Fibroblast of mammary gland (primary cell): ENCODE results near the gene PPFIBP1.

ENCODE experiments used
- DNase-seq: peaks from one replicate; pipeline ENCODE4 v3.0.0-alpha.2; 2010; ENCODE audit warnings: low read depth
- H3K4me3 ChIP-seq: 2 replicates; pipeline ENCODE4 v1.5.1; 2011; ENCODE audit warnings: low read depth, mild to moderate bottlenecking, low read length, moderate library complexity; ENCODE audit not compliant: control insufficient read depth
- TF ChIP-seq, protein P1 (sequence below): conservative IDR thresholded peaks from 2 replicates; pipeline ENCODE4 v1.5.1; 2011; ENCODE audit warnings: low read depth, low read length, inconsistent platforms; ENCODE audit not compliant: control insufficient read depth, insufficient read depth

PPFIBP1 gene

DNA sequence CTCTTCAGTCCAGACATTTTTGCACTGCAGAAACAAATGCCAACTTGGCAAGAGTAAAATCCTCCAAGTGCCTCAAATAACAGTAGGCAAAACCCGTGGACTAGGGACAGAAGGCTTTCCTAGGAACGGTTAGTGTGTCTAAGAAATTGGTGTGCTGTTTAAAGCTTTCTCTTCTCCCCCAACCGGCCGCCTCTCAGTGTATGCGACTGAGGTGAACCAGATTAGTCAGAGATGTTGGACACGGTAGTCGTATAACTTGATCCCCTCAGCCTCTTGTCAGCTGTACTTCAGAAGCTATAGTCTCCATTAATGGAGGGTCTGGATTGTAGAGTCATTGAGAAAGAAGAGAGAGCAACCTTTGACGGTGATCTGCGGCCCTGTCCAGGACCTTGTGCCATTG, 21.7 kb downstream of the PPFIBP1 start:
- no peak for DNase-seq
- no peak overlapping the region for H3K4me3 ChIP-seq
- TF ChIP-seq, protein P1, sequence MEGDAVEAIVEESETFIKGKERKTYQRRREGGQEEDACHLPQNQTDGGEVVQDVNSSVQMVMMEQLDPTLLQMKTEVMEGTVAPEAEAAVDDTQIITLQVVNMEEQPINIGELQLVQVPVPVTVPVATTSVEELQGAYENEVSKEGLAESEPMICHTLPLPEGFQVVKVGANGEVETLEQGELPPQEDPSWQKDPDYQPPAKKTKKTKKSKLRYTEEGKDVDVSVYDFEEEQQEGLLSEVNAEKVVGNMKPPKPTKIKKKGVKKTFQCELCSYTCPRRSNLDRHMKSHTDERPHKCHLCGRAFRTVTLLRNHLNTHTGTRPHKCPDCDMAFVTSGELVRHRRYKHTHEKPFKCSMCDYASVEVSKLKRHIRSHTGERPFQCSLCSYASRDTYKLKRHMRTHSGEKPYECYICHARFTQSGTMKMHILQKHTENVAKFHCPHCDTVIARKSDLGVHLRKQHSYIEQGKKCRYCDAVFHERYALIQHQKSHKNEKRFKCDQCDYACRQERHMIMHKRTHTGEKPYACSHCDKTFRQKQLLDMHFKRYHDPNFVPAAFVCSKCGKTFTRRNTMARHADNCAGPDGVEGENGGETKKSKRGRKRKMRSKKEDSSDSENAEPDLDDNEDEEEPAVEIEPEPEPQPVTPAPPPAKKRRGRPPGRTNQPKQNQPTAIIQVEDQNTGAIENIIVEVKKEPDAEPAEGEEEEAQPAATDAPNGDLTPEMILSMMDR: no peak

DNA sequence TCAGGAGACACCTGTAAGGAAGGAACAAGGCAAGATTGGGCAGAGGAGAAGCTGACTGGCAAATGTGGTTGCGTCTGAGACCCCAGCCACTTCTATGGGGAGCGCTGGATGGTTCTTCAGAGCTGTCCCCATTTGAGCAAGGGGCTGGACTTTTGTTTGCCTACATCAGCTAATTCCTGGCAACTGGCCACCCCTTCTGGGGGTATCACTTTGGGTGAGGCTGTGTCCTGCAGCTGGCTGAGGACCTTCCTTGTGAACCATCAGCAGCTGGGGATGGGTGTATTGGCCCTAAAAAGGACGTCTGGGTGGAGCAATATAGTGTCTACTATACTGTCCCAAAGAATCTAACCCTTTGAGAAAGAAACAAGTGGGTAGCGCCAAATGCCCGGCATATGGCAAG, 23.6 kb downstream of the PPFIBP1 start:
- no peak overlapping the region for H3K4me3 ChIP-seq
- no peak for DNase-seq
- TF ChIP-seq, protein P1: no peak

DNA sequence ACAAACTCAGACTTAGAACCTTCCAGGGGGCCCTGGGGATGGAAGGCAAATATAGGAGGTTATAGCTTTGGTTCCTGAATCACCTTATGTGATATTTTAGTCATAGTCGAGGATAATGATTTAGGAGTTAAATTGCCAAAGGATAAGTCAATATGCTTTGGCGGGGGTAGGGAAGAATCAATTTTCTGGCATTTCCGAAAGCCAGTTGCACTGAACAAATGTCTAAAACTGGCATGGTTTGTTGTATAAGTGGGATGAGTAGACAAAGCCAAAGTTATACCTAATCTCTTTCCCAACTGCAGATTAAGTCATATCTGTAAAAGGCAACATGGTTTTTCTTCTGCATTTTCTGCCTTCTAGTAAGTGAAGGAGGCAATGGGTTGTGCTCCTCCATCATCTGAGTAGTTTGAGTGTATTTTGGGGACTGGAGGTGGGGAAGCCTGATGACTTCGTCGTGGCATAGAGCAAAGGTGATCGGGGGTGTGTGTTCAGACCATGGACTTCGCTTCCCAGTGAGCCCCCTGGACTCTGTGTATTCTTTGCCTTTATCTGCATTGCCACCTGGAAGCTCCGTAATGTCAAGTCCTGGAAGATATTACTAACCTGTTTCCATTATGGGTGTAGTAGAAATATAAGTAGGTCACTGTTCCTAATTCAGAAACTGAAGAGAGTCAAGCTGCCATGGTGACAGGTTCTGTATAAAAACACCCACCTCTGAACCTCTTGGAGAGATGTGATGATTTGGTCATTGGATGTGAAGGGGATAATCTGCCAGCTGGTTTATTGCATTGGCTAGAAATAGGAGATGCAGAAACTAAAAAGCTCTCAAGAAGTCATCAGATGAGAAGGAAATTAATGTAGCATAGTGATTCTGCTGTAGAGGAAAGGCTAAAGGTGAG, 24.5 kb downstream of the PPFIBP1 start:
- TF ChIP-seq, protein P1: no peak
- DNase-seq: no peak
- H3K4me3 ChIP-seq: no peak overlapping the region

DNA sequence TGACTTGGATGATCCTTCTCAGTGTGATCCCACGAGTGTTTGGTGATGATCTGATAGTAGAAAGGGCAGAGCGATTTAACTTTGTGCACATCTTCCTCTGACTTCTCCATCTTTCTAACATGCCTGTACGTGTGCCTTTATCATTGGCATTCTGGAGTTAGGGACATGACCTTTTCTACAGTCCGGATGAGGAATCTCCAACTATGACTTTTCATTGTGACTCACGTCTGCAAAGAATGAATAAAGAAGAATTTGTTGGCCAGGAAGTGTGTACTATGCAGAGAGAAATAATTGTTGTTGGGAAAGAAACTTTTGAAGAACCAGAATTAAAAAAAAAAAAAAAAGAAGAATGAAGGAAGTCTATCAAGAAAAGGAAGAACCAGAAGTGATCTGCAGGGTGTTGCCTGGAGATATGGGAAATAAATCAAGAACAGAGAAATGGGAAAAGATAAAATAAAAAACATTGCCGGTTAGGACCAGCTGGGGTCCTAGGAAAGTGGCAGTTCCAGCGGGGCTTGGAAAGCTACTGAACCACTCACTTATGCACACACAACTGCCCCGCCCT, 25.3 kb downstream of the PPFIBP1 start:
- H3K4me3 ChIP-seq: peak overlapping the region; percentile 11
- TF ChIP-seq, protein P1: no peak
- DNase-seq: peak; percentile 93

DNA sequence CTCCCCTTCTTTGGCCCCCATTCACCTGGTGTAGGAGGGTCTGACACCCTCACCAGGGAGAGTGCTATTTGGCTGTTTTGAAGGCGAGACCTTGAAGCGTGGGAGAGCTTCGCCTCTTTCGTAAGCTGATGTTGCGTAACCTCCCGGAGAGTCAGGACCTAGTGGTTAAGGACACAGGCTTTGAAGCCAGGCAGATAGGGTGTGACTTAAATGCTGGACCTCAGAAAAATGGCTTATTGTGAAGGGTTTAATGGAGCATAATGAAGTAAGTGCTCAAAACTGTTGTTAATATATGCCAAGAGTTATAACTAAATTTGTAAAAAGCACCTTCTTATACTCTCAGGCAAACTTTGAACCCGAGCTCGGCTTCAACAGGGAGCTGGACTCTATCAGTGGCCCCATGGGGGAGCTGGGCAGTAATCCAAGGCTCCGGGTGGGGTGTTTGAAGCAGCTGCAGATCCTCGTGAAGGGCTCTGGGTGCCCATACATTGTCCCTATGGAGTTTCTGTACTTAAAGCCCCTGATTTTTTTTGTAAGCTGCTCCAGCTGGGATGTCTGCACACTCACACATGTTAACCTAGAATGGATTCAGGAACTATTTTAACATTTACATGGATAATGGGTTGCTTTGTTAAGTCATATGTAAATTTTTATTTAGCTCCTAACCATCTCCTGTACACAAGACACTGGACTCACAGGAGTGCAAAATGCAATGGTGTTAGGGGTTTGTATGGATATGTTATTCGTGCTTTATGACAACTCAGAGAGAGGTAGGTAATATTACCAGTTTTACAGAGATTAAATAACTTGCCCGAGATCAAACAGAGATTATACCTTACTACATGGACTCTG, 26.0 kb downstream of the PPFIBP1 start:
- DNase-seq: peak; percentile 99
- no peak overlapping the region for H3K4me3 ChIP-seq
- TF ChIP-seq, protein P1: no peak

DNA sequence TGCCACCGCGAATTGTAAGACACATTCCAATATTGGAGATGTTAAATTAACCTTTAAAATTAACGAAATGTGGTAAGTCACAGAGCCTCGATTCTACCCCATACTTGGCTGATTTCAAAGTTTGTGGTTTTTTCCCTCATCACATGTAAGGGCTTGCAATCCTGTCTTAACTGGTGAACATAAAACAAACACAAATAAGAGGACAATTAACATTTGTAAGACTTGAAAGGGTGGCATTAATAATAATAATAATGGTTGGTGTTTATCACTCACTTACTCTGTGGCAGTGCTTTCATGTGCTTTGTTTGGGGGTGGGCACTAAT, 26.6 kb downstream of the PPFIBP1 start:
- no peak overlapping the region for H3K4me3 ChIP-seq
- TF ChIP-seq, protein P1: no peak
- DNase-seq: no peak
